TTC549 (cell line): ENCODE data around the gene RGS14.
"Not testable (repeated sequence)": the region's sequence is repeated elsewhere in the genome, so short reads cannot be mapped to it uniquely, and the experiment has no call there.

Experiments used
- FAIRE-seq: peaks from 2 replicates; lab custom pipeline; 2012; peaks lifted over from hg19 to GRCh38; lab: Jason Lieb, UNC

RGS14 gene

GRCh38 chr5:177366528-177367322 lies 9.0 kb downstream of the RGS14 start:
- FAIRE-seq: peak; percentile 55

GRCh38 chr5:177367323-177367848 lies 9.7 kb downstream of the RGS14 start:
- no peak for FAIRE-seq

DNA sequence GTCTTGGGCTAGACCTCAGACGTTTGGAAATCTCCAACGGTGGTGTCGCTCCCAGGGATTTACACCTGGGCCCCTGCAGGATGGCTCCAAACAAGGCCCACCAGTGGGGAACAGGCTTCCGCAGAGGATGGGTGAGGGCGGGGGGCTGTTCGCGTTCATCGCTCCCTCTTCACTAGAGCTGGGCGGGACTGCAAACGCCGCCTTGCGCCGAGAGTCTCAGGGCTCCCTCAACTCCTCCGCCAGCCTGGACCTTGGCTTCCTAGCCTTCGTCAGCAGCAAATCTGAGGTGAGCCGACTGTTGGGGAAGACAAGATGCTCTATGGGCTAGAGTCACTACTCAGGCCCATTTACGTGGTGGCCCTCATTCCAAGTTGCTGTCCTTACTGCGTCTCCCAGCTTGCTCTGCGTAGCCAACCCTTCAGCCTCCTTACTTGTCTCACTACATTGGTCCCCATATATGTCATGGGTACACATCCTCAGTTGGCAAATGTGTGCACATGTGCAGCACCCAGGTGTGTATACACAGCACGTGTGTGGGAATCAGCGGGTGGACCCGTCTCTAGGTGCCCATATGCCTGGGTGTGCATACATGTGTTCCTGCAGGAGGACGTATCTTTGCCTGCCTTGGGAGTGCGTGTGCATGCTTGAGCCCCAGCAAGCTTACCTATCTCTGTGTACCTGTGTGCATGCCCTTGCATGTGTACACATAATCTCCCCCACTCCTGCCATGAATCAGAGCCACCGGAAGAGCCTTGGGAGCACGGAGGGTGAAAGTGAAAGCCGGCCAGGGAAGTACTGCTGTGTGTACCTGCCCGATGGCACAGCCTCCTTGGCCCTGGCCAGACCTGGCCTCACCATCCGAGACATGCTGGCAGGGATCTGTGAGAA lies 10.5 kb downstream of the RGS14 start:
- no peak for FAIRE-seq

GRCh38 chr5:177368869-177369644 lies 11.3 kb downstream of the RGS14 start:
- no peak for FAIRE-seq

GRCh38 chr5:177369645-177370440 lies 12.1 kb downstream of the RGS14 start:
- no peak for FAIRE-seq

DNA sequence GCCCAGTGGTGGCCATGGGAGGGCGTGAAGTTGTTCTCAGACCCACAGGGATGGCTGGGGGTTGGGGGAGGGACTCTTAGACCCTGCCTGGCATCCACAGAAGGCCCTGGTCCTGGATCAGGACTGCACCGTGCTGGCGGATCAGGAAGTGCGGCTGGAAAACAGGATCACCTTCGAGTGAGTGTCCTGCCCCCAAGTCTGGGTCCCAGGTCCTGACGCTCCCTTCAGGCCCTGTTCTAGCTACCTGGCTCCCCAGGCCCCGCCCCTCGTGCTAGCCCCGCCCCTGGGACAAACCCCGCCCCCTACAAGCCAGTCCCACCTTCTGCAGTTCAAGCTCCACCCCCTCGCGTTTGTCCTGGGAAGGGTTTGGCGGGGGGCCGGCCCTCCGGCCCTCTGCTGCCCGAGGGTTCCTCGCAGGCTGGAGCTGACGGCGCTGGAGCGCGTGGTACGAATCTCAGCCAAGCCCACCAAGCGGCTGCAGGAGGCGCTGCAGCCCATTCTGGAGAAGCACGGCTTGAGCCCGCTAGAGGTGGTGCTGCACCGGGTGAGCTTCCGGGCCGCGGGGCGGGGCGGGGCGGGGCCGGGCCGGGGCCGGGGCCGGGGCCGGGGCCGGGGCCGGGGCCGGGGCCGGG lies 12.9 kb downstream of the RGS14 start:
- no peak for FAIRE-seq

- FAIRE-seq: no peak
Measured at GRCh38 chr5:177371120-177372033, 13.7 kb downstream of the RGS14 start.

GRCh38 chr5:177372034-177372896 lies 14.5 kb downstream of the RGS14 start:
- no peak for FAIRE-seq

GRCh38 chr5:177372910-177373309 lies 15.2 kb downstream of the RGS14 start:
- no peak for FAIRE-seq

GRCh38 chr5:177373806-177374205 lies 16.1 kb downstream of the RGS14 start:
- no peak for FAIRE-seq

- no peak for FAIRE-seq
Measured at GRCh38 chr5:177374211-177374610, 16.5 kb downstream of the RGS14 start.

- FAIRE-seq: not testable (repeated sequence)
Measured at GRCh38 chr5:177375516-177375915, 17.8 kb downstream of the RGS14 start.

DNA sequence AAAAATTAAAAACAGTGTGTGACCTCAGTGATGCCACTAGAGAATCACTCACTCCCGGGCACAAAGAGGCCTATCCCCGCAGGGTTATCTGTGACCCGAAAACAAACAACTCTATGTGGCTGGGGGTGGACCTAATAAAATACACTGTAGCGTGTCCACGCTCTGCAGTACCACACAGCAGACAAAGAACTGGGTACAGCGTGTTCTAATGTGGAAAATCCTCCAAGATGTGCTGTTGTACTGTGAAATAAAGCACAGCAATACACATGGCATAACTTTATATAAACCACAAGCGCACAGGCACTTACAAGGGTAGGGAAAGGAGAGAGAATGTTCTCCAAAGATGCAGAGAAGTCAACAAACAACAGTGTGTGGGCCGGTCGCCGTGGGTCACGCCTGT lies 18.4 kb downstream of the RGS14 start:
- FAIRE-seq: no peak

DNA sequence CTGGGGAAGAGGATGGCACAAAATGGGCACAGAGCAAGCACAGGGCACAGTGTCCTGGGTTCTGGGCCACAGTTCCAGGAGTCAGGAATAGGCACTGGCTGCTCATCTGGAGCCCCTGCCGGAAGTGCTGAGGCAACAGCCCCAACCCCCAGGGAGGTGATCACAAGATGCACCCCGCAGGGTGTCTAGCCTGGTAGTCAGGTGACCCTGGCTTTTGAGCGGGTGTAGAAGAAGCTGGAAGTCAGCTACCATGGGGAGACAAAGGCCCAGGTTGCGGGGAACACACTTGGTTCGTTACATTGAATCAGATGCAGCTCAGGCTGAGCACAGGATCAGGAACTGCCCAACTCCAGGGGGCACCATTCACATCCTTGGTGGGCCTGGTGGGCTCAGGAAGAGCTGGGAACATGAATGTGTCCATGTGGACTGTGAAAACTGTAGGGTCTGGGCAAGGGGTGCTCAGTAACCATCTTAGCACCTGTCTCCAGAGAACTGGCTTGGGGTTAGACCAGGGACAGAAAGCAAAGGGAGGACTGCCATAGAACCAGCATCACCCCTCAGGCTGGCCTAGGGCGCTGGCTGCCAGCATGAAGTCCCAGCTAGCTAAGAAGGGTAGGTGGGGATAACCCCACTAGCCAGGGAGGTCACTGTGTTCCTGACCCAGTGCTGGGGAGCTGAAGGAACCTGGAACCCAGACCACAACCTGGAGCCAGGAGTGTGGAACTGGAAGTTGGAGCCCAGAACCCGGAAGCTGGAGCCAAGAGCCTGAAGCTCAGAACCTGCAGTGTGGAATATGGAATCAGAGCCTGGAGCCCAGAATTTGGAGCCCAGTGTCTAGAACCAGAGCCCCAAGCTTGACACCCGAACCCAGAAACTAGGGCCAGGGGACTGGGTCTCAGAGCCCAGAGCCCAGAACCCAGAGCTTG lies 20.4 kb downstream of the RGS14 start:
- no peak for FAIRE-seq

GRCh38 chr5:177378884-177379883 lies 21.5 kb downstream of the RGS14 start:
- FAIRE-seq: no peak

GRCh38 chr5:177380805-177381126 lies 23.0 kb downstream of the RGS14 start:
- no peak for FAIRE-seq
